B cell (primary cell): ENCODE results near the gene SLC30A3. TPM values are rescaled to one million over a fixed set of nuclear protein-coding genes. Genes with fewer than 3 reads are reported as not detected.

Source experiments
- ATAC-seq: fragments of 200-7000 bp; cut with Tn5 transposase; one replicate; pipeline ENCODE4 v1.10.0; 2021; ENCODE audit warnings: low read depth, mild to moderate bottlenecking, moderate number of reproducible peaks, moderate library complexity
- CTCF ChIA-PET: fragments of 350-600 bp; sonication (Branson Sonifier 250); formaldehyde crosslinking; loops from one replicate; lab custom pipeline; 2021; ENCODE audit warnings: antibody characterized with exemption, inconsistent platforms; lab: Charles Lee
- POLR2A ChIA-PET: fragments of 350-600 bp; sonication (Branson Sonifier 250); formaldehyde crosslinking; loops from one replicate; lab custom pipeline; 2021; ENCODE audit warnings: antibody characterized with exemption; lab: Charles Lee
- DNase-seq: peaks from one replicate; pipeline ENCODE4 v3.0.0; 2013
- H2AFZ ChIP-seq: 2 replicates; pipeline ENCODE4 v1.6.1; 2012; ENCODE audit warnings: mild to moderate bottlenecking, low read depth, low read length; ENCODE audit not compliant: insufficient read depth, poor library complexity, severe bottlenecking
- H3K27ac ChIP-seq, 2 donors: 1 replicate in 1 of 2; 2 replicates in 1 of 2; pipeline ENCODE4 v1.5.1; 2012 to 2013; ENCODE audit warnings: low read length in 2 of 2, mild to moderate bottlenecking in 2 of 2, moderate library complexity in 1 of 2
- H3K27me3 ChIP-seq, 4 experiments: fragments of 200-600 bp in 1 of 4; sonication (generic) in 1 of 4; replicated peaks in 1 of 4; 1 replicate in 2 of 4; 2 replicates in 2 of 4; pipeline versions ENCODE4 v1.6.1 to v1.7.0; 2013 to 2016; ENCODE audit warnings: low read length in 3 of 4, mild to moderate bottlenecking in 2 of 4, mixed read lengths in 1 of 4, moderate library complexity in 1 of 4; ENCODE audit not compliant: insufficient read depth in 4 of 4, control insufficient read depth in 3 of 4; ENCODE audit errors: control extremely low read depth in 1 of 4
- H3K36me3 ChIP-seq, 2 experiments: replicated peaks in 1 of 2; 1 replicate in 1 of 2; 2 replicates in 1 of 2; pipeline versions ENCODE4 v1.6.1 to v1.7.1; 2013; ENCODE audit warnings: low read length in 1 of 2; ENCODE audit not compliant: insufficient read depth in 2 of 2, control insufficient read depth in 1 of 2; ENCODE audit errors: control extremely low read depth in 1 of 2, extremely low read depth in 1 of 2
- H3K4me1 ChIP-seq, 2 donors: fragments of 200-600 bp in 1 of 2; sonication (generic) in 1 of 2; 1 replicate in 1 of 2; 2 replicates in 1 of 2; pipeline versions ENCODE4 v1.5.1 to v1.6.1; 2013 to 2017; ENCODE audit warnings: low read length in 2 of 2; ENCODE audit not compliant: control insufficient read depth in 2 of 2, insufficient read depth in 2 of 2
- H3K4me2 ChIP-seq: replicated peaks from 2 replicates; pipeline ENCODE3; 2012; ENCODE audit warnings: mild to moderate bottlenecking, low read depth, low read length; ENCODE audit not compliant: poor library complexity, severe bottlenecking
- H3K4me3 ChIP-seq, 5 experiments: fragments of 200-600 bp in 1 of 5; sonication (generic) in 1 of 5; 1 replicate in 3 of 5; 2 replicates in 2 of 5; pipeline versions ENCODE4 v1.5.1 to v1.7.0; 2011 to 2016; ENCODE audit warnings: low read length in 4 of 5, mild to moderate bottlenecking in 4 of 5, low read depth in 2 of 5, control low read depth in 1 of 5, moderate library complexity in 1 of 5; ENCODE audit not compliant: insufficient read depth in 1 of 5; ENCODE audit errors: control extremely low read depth in 1 of 5, extremely low read depth in 1 of 5
- H3K79me2 ChIP-seq: fragments of 200-600 bp; sonication (generic); one replicate; pipeline ENCODE4 v1.6.0; 2016; ENCODE audit warnings: low read length; ENCODE audit not compliant: control insufficient read depth, insufficient read depth
- H3K9ac ChIP-seq: fragments of 200-600 bp; sonication (generic); 2 replicates; pipeline ENCODE4 v1.6.1; 2017; ENCODE audit warnings: mild to moderate bottlenecking, low read length, moderate library complexity
- H3K9me3 ChIP-seq, 3 donors: one replicate each; pipeline versions ENCODE4 v1.6.1 to v1.7.1; 2013; ENCODE audit warnings: low read length in 2 of 3; ENCODE audit not compliant: control insufficient read depth in 2 of 3, insufficient read depth in 1 of 3; ENCODE audit errors: control extremely low read depth in 1 of 3
- H4K20me1 ChIP-seq: 2 replicates; pipeline ENCODE4 v1.6.0; 2012; ENCODE audit warnings: mild to moderate bottlenecking, low read length; ENCODE audit not compliant: insufficient read depth, control insufficient read depth, poor library complexity, severe bottlenecking
- H3K27ac Mint-ChIP-seq: one replicate; pipeline ENCODE4 v1.8.0; 2021; ENCODE audit warnings: mixed read lengths
- H3K27me3 Mint-ChIP-seq: one replicate; pipeline ENCODE4 v1.8.0; 2021; ENCODE audit warnings: mixed read lengths
- H3K4me1 Mint-ChIP-seq: one replicate; pipeline ENCODE4 v1.8.0; 2021; ENCODE audit warnings: mixed read lengths
- H3K4me3 Mint-ChIP-seq: one replicate; pipeline ENCODE4 v1.8.0; 2021; ENCODE audit warnings: mixed read lengths
- H3K9me3 Mint-ChIP-seq: one replicate; pipeline ENCODE4 v1.8.0; 2022; ENCODE audit warnings: mixed read lengths; ENCODE audit not compliant: insufficient read depth
- CTCF ChIP-seq: fragments of 200-600 bp; IDR thresholded peaks from one replicate; pipeline ENCODE4 v1.8.0; 2022; ENCODE audit warnings: antibody characterized with exemption, mild to moderate bottlenecking
- EZH2 ChIP-seq: IDR thresholded peaks from 2 replicates; pipeline ENCODE4 v1.6.1; 2012; ENCODE audit warnings: borderline replicate concordance, low read depth, mild to moderate bottlenecking, moderate library complexity, low read length; ENCODE audit not compliant: insufficient read depth, poor library complexity, severe bottlenecking
- WGBS: methylation state at CpG from one replicate; pipeline ENCODE4 v1.1.5; 2013; ENCODE audit warnings: missing lambda C conversion rate; ENCODE audit not compliant: insufficient coverage; 5-methylcytosine and 5-hydroxymethylcytosine counted together
- intact Hi-C: fragments of 100-400 bp; cut with micrococcal nuclease; formaldehyde crosslinking; loops from one replicate; pipeline ENCODE4 v1.10.0; 2022
- polyA plus RNA-seq: library from polyadenylated mRNA; depleted of rRNA; stranded (reverse); fragments of >200 nt; gene quantifications from 2 replicates; pipeline ENCODE4 v1.2.3, GENCODE V29; 2012
- total RNA-seq, 2 donors: library from RNA; stranded (reverse); fragments of 120-200 nt in 1 of 2; gene quantifications; 1 replicate in 1 of 2; 2 replicates in 1 of 2; pipeline versions ENCODE4 v1.2.3 to v1.2.4, GENCODE V29; 2013 to 2022

SLC30A3 gene
- total and polyA plus RNA-seq, 2 donors (not counting 1 experiment from before 2014, with no cell fraction given), result 0.09 TPM; not detected in 1

DNA sequence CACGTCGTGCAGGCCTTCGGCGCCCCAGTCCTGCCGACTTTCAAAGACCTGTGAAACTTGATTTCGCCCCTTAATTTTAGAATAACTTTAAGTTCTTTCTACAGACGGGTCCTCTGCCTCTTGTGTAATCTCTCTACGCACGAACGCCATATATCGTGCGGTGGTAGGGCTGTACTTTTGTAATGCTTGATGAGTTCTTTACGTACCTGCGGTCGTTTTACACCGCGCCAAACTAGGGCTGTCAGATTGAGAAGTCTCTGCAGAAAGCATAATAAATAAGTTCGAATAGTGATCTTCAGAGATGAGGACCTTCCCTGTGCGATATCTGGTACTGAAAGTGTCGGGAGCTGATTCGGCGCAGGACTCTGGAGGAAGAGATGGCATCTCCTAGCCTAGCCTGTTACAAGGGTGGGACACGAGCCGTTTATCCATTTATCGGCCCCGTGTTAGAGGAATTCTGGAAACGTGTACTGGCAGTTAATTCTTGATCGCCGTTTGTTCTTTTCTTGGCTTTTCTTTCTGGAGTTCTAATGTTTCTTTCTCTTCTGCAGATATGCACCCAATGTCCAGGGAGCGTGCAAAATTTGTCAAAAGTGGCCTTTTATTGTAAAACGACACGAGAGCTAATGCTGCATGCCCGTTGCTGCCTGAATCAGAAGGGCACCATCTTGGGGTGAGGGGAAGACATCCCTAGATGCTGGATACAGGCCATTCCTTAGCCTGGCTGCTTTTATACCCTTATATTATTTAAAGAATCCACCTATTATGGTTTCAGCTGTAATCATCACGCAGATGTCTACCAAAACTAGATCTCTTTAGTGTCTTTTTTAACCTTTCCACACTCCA, 50.0 kb downstream of the SLC30A3 start:
- Mint-ChIP-seq H3K9me3 (no peaks in the 10 kb centered on the region), H3K4me3 (peak overlapping the region; percentile 86), H3K27me3 (no peaks in the 10 kb centered on the region), H3K27ac (peak overlapping the region; percentile 92), H3K4me1 (peaks cover 41% of the 10 kb centered on the region)
- Histone ChIP-seq H3K4me3 (peak overlapping the region; percentile 72 to 100 (median 90)), H3K27ac (peak overlapping the region; percentile 100), H2AFZ (peak overlapping the region; percentile 83), H3K9me3 (no peaks in the 10 kb centered on the region), H4K20me1 (no peaks in the 10 kb centered on the region), H3K4me2 (peak overlapping the region; percentile 82), H3K79me2 (peaks cover 19% of the 10 kb centered on the region), H3K9ac (peak overlapping the region; percentile 99), H3K27me3 (no peaks in the 10 kb centered on the region), H3K4me1 (peaks cover 20 to 24% of the 10 kb centered on the region in 2 donors), H3K36me3 (peaks cover 0 to 15% of the 10 kb centered on the region in 2 experiments)
- 8% methylated on average over 29 of the region's 34 CpGs for WGBS
- ChIA-PET POLR2A (interaction anchor here (0.5 to 1.5 kb wide), 9 partner anchors 7 to 832 kb away, joined by 3 to 8 read pairs (median 5); partner anchors contain the start of genes ABHD1, GTF3C2, OST4 and PREB), CTCF (interaction anchor here (1.0 to 1.5 kb wide), 3 partner anchors 51 to 132 kb away, joined by 3 to 5 read pairs (median 3); no protein-coding TSS in a partner anchor)
- no peak for TF ChIP-seq EZH2
- TF ChIP-seq CTCF, result no peak
- peak; percentile 20 for ATAC-seq
- peak; percentile 90 for DNase-seq
- intact Hi-C loops, result loop anchor here (1.0 to 10.0 kb wide), 9 partner anchors 50 to 426 kb away; partner anchors contain the start of genes CENPA, EIF2B4, MAPRE3 and PPM1G
